Limb (tissue), 2 donors: ENCODE results near the gene UBTF.
"Not testable (repeated sequence)": the region's sequence is repeated elsewhere in the genome, so short reads cannot be mapped to it uniquely, and the experiment has no call there.

Experiments
- DNase-seq, 2 donors: peaks; one replicate each; pipeline ENCODE4 v3.0.0-alpha.2; 2016; ENCODE audit errors: extremely low spot score in 2 of 2

Gene UBTF

GRCh38 chr17:44247440-44247841 is 28.0 kb upstream of the UBTF start:
- no peak for DNase-seq

DNA sequence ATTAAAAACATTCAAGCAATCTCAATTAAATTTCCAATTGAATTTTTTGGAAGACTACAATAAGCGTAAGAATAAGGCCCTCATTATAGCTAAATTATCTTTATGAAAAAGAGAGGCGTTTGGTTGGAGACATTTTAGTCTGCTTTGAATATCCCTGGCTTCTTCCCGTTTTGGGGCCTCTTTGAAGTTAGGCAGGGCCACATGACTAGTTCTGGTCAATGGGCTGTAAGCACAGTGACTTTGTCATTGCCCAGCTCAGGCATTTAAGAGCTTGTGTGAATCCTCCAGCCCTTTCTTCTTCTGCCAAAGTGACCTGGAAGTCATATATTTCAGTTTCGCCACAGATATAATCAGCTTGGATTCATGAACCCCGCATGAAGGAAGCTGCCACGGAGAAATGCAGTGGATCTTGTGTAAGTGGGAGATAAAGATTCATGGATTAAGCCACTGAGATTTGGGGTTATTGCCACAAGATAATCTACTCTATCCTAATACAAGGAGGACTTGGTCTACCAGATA is 21.7 kb upstream of the UBTF start:
- no peak for DNase-seq

DNA sequence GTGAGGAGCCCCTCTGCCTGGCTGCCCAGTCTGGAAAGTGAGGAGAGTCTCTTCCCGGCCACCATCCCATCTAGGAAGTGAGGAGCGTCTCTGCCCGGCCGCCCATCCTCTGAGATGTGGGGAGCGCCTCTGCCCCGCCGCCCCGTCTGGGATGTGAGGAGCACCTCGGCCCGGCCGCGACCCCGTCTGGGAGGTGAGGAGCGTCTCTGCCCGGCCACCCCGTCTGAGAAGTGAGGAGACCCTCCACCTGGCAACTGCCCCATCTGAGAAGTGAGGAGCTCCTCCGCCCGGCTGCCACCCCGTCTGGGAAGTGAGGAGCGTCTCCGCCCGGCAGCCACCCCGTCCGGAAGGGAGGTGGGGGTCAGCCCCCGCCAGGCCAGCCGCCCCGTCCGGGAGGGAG is 18.4 kb upstream of the UBTF start:
- DNase-seq, result not testable (repeated sequence)

DNA sequence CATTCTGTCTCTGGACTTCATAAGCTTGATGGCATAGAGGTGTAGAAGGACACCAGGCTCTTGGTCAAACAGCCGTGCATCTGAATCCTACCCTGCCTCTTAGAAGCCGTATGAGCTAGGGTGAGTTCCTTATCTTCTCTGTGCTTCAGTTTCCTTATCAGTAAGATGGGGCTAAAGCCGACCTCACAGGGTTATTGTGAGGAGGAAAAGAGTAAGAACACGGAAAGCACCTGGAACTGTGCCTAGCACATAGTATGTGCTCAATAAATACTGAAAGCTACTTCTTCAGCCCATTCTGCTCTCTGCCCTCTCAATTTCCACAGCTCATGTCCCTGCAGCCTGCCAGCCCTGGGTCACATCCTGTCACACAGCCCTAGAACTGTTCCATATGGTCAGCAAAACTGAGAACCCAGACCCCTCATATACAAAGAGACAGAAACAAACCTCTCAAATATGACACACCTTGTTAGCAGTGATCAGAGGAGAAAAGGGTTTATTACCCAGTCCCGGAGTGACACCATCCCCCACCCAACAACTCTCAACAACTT is 17.0 kb upstream of the UBTF start:
- no peak for DNase-seq

GRCh38 chr17:44235583-44235936 is 16.1 kb upstream of the UBTF start:
- DNase-seq, result no peak

DNA sequence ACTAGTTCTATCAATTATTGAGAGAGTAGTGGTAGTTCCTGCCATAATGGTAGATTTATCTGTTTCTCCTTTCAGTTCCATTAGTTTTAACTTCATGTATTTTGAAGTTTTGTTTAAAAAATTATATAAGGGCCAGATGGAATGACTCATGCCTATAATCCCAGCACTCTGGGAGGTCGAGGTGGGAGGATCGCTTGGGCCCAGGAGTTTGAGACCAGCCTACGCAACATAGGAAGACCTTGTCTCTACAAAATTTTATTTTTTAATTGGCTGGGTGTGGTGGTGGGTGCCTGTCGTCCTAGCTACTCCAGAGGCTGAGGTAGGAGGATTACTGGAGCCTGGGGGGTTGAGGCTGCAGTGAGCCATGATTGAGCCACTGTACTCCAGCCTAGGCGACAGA is 14.1 kb upstream of the UBTF start:
- no peak for DNase-seq

- no peak for DNase-seq
These were observed 12.6 kb upstream of the UBTF start for GRCh38 chr17:44232061-44232460.

DNA sequence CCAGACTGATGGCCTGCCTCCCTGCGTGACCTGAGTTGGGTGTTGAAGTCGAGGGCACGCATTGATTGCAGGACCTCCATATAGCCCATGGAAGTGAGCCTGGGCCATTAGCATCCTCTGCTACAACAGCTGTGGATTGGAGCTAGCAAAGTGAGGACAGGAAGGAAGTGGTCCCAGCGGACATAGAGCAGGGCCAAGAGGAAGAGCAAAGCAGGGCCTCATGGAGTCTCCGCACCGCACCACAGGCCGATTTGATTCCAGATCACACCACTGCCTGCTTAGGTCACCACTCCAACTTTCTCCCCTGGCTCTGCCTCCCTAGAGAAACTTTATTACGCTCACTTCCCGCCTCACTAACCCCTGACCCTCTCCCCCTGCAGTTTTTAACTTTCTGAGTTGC is 10.7 kb upstream of the UBTF start:
- DNase-seq, result no peak

- no peak for DNase-seq
These were observed 9.6 kb upstream of the UBTF start for GRCh38 chr17:44229090-44229489.

GRCh38 chr17:44223541-44224071 is 4.1 kb upstream of the UBTF start:
- DNase-seq, result peak in 1 of 2 donors; percentile 51

GRCh38 chr17:44222112-44222869 is 2.8 kb upstream of the UBTF start:
- peak; percentile 52 to 81 for DNase-seq

DNA sequence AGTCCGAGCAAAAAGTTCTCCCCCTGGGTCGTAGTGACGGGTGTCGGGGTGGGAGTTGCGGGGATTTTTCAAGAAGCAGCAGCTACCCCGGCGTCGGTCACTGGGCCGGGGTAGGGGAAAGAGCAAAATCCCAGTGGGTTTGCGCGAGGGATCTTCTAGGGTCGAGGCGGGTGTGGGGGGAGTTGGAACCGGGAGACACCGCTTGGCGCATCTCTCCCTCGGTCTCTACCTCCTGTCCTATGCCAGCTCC is 2.3 kb upstream of the UBTF start:
- DNase-seq, result peak in 1 of 2 donors; percentile 64

DNA sequence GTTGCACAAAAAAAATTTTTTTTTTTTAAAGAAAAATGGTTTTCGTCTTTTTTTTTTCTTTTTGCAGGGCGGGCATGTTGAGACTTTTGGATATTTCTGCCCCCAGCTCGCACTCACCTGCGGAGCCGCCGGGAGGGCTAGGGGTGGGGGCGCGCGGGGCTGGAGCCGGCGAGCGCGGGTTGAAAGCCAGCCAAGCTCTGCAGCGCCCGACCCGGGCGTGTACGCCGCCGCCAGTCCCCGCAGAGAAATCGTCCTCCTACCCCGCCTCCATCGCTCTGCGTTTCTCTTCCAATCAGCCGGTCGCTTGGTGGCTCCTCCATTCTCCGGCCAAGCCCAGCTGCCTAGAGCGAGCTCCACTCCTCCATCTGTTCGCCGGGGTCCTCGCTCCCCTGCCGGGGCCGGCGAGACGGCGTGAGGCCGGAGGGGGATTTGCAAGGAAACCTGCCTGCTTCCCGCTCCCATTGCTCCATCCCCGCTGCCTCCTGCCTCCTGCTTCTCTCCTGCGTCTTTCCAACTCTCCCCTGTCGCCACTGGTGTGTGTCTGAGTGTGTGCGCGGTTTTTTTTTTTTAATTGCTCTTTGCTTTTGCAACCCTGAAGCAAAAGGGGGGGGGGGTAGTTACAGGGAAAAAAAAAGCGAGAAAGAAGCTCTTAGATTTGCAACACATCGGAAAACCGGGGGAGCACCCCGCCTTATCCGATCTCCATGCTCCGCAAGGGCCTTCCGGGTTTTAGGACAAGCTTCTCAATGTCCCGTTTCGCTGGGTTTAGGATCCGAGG is 1.8 kb upstream of the UBTF start:
- peak; percentile 81 to 88 for DNase-seq

- peak; percentile 52 to 76 for DNase-seq
These were observed 973 bp upstream of the UBTF start for GRCh38 chr17:44220213-44221083.

GRCh38 chr17:44219108-44219615 is 313 bp downstream of the UBTF start:
- DNase-seq, result peak in 1 of 2 donors; percentile 64

DNA sequence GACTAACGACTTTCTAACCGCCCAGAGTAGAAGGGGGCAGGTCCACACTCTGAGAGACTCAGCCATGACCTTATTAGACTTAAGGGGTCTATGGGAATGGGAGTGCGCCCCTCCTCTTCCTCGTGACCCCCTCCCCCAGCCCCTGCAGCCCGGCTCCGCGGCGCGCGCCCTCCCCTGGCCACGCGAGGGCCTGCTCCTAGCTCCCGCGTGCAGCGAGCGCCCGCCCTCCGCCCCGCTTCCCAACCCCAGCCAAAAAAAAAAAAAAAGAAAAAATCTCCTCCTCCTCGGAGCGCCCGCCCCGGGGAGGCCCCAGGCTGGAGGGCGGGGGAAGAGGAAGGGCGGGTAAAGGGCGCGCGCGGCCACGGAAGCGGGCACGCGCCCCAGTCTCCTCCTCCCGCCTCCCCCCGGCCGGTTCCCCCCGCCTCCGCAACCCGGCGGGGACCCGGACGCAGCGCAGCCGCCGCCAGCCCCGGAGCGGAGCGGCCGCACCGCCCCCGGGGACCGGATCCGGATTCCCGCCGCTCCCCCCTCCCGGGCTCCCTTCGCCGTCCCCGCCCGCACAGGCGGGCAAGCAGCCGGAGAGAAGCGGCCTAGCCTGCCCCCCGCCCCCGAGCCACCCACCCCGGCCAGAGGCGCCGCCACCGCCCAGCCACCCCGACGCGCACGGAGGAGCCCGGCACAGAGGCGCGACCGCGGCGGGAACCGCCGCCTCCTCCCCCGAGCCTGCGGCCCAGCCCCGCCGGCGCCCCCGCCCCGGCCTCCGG is 949 bp downstream of the UBTF start:
- DNase-seq, result peak; percentile 90 to 92

GRCh38 chr17:44217738-44218343 is 1.6 kb downstream of the UBTF start:
- DNase-seq, result peak in 1 of 2 donors; percentile 20

- DNase-seq, result no peak
These were observed 2.8 kb downstream of the UBTF start for GRCh38 chr17:44216694-44217093.

- no peak for DNase-seq
These were observed 3.3 kb downstream of the UBTF start for GRCh38 chr17:44216173-44216572.

- no peak for DNase-seq
These were observed 4.6 kb downstream of the UBTF start for GRCh38 chr17:44214896-44215295.
